ENCODE results near the gene NCAN.
"Not testable (repeated sequence)": the region's sequence is repeated elsewhere in the genome, so short reads cannot be mapped to it uniquely, and the experiment has no call there.

DNA sequence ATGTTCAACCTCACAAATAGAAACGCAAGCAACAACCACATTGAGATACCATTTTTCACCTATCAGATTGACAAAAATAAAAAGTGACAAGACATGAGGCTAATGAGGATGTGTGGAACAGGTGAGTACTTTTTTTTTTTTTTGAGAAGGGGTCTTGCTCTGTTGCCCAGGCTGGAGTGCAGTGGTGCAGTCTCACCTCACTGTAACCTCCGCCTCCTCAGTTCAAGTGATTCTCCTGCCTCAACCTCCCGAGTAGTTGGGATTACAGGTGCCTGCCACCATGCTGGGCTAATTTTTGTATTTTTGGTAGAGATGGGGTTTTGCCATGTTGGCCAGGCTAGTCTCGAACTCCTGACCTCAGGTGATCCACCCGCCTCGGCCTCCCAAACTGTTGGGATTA is 41.7 kb downstream of the NCAN start:
- not testable (repeated sequence) for TF ChIP-seq CTCF, POLR2A (IDR thresholded peaks at IDR 0.05)
